GM12878 (cell line): ENCODE data around the gene CD164L2. TPM values are rescaled to one million over a fixed set of nuclear protein-coding genes. Genes with fewer than 3 reads are reported as not detected.

Experiments
- ATAC-seq: fragments of 200-7000 bp; cut with Tn5 transposase; 3 replicates; pipeline ENCODE4 v1.9.1; 2020; ENCODE audit warnings: mild to moderate bottlenecking, moderate library complexity
- BruUV-seq: library from RNA; stranded (reverse); fragments of 400-500 nt; replicated peaks from 2 replicates; lab custom pipeline; 2021; lab: Mats Ljungman, UMichigan
- CTCF ChIA-PET: fragments of 300-600 bp; sonication (Branson Sonifier 250); formaldehyde crosslinking; extraction: SDS; loops from one replicate; lab custom pipeline; 2021; ENCODE audit warnings: inconsistent platforms; lab: Yijun Ruan, JAX
- POLR2A ChIA-PET: fragments of 350-600 bp; formaldehyde crosslinking; extraction: SDS; loops from one replicate; lab custom pipeline; 2021; ENCODE audit warnings: inconsistent platforms; lab: Charles Lee
- RAD21 ChIA-PET: fragments of 300-600 bp; sonication (Branson Sonifier 250); formaldehyde crosslinking; loops from one replicate; lab custom pipeline; 2023; ENCODE audit warnings: antibody characterized with exemption; ENCODE audit not compliant: unreplicated experiment; lab: Charles Lee
- SMC1A ChIA-PET: fragments of 300-600 bp; sonication (Branson Sonifier 250); formaldehyde crosslinking; loops from one replicate; lab custom pipeline; 2023; ENCODE audit not compliant: unreplicated experiment, uncharacterized antibody; lab: Charles Lee
- DNase-seq: peaks from one replicate; pipeline ENCODE4 v3.0.0-alpha.2; 2011; ENCODE audit warnings: low read depth, low spot score
- FAIRE-seq: peaks from 3 replicates; lab custom pipeline; 2011; peaks lifted over from hg19 to GRCh38; lab: Jason Lieb, UNC
- H2AFZ ChIP-seq: 2 replicates; pipeline ENCODE4 v1.6.0; 2011; ENCODE audit warnings: low read depth, low read length, control low read depth; ENCODE audit not compliant: control insufficient read depth
- H3K27ac ChIP-seq: 2 replicates; pipeline ENCODE4 v1.5.1; 2011; ENCODE audit warnings: control low read depth; ENCODE audit not compliant: control insufficient read depth, insufficient read depth
- H3K27me3 ChIP-seq, 2 experiments: replicated peaks in 1 of 2; 2 replicates each; pipeline versions ENCODE4 v1.6.0 to v1.6.1; 2011; ENCODE audit warnings: low read length in 1 of 2; ENCODE audit not compliant: control insufficient read depth in 2 of 2, insufficient read depth in 2 of 2
- H3K36me3 ChIP-seq, 2 experiments: 2 replicates each; pipeline ENCODE4 v1.5.1; 2011; ENCODE audit warnings: low read length in 1 of 2; ENCODE audit not compliant: control insufficient read depth in 2 of 2, insufficient read depth in 2 of 2
- H3K4me1 ChIP-seq: 2 replicates; pipeline ENCODE4 v1.6.1; 2011; ENCODE audit warnings: mild to moderate bottlenecking, low read length, moderate library complexity, mixed read lengths; ENCODE audit not compliant: control insufficient read depth, insufficient read depth
- H3K4me2 ChIP-seq: 2 replicates; pipeline ENCODE4 v1.6.0; 2011; ENCODE audit warnings: control low read depth; ENCODE audit not compliant: control insufficient read depth, insufficient read depth
- H3K4me3 ChIP-seq: fragments of 200-600 bp; sonication (generic); 2 replicates; pipeline ENCODE4 v1.5.1; 2016
- H3K79me2 ChIP-seq: 2 replicates; pipeline ENCODE4 v1.6.0; 2011; ENCODE audit warnings: low read length; ENCODE audit not compliant: control insufficient read depth, insufficient read depth
- H3K9ac ChIP-seq: 2 replicates; pipeline ENCODE4 v1.8.0; 2011; ENCODE audit warnings: low read length, control low read depth, mixed read lengths; ENCODE audit not compliant: control insufficient read depth, insufficient read depth
- H3K9me3 ChIP-seq: replicated peaks from 3 replicates; pipeline ENCODE4 v1.5.1; 2011; ENCODE audit warnings: mild to moderate bottlenecking, low read length; ENCODE audit not compliant: control insufficient read depth, insufficient read depth
- H4K20me1 ChIP-seq: 2 replicates; pipeline ENCODE4 v1.6.0; 2011; ENCODE audit not compliant: control insufficient read depth, insufficient read depth
- ATF7 ChIP-seq: fragments of 450-650 bp; IDR thresholded peaks from 2 replicates; pipeline ENCODE4 v1.6.1; 2016; ENCODE audit warnings: low read depth, mild to moderate bottlenecking
- EGR1 ChIP-seq, 2 experiments: IDR thresholded peaks; 1 replicate in 1 of 2; 2 replicates in 1 of 2; pipeline ENCODE4 v1.6.1; 2011 to 2012; ENCODE audit warnings: low read depth in 2 of 2, low read length in 2 of 2, borderline replicate concordance in 1 of 2, mild to moderate bottlenecking in 1 of 2, moderate library complexity in 1 of 2
- HDGF ChIP-seq: fragments of 450-650 bp; IDR thresholded peaks from 2 replicates; pipeline ENCODE4 v1.6.1; 2016; ENCODE audit warnings: antibody characterized with exemption
- IKZF1 ChIP-seq: fragments of 450-650 bp; conservative IDR thresholded peaks from 2 replicates; pipeline ENCODE4 v1.6.1; 2017; ENCODE audit warnings: antibody characterized with exemption, mild to moderate bottlenecking
- LARP7 ChIP-seq: fragments of 450-650 bp; IDR thresholded peaks from 2 replicates; pipeline ENCODE4 v1.6.1; 2017; ENCODE audit warnings: mild to moderate bottlenecking
- POLR2A ChIP-seq: IDR thresholded peaks from 2 replicates; pipeline ENCODE4 v1.6.1; 2011; ENCODE audit warnings: low read depth, mild to moderate bottlenecking, low read length
- POLR2AphosphoS5 ChIP-seq: IDR thresholded peaks from 2 replicates; pipeline ENCODE4 v1.6.1; 2011; ENCODE audit warnings: mild to moderate bottlenecking, low read length, inconsistent platforms
- POU2F2 ChIP-seq: IDR thresholded peaks from 3 replicates; pipeline ENCODE4 v1.6.1; 2011; ENCODE audit warnings: low read depth, mild to moderate bottlenecking, low read length, borderline replicate concordance
- RCOR1 ChIP-seq: conservative IDR thresholded peaks from 2 replicates; pipeline ENCODE4 v1.6.1; 2012; ENCODE audit warnings: low read depth, low read length, improper control_type of control experiment
- RFX5 ChIP-seq: IDR thresholded peaks from 2 replicates; pipeline ENCODE4 v1.6.1; 2011; ENCODE audit warnings: low read depth, low read length, improper control_type of control experiment
- SUPT20H ChIP-seq: IDR thresholded peaks from 2 replicates; pipeline ENCODE4 v1.6.1; 2011; ENCODE audit warnings: low read depth, mild to moderate bottlenecking, low read length, moderate library complexity, borderline replicate concordance; ENCODE audit not compliant: control insufficient read depth
- USF1 ChIP-seq: IDR thresholded peaks from 2 replicates; pipeline ENCODE4 v1.6.1; 2011; ENCODE audit warnings: borderline replicate concordance, low read depth, mild to moderate bottlenecking, moderate library complexity, mixed read lengths, low read length; ENCODE audit not compliant: insufficient read depth; ENCODE audit errors: extremely low read length
- ZNF384 ChIP-seq: IDR thresholded peaks from 2 replicates; pipeline ENCODE4 v1.6.1; 2012; ENCODE audit warnings: low read depth, mild to moderate bottlenecking, low read length, improper control_type of control experiment, borderline replicate concordance
- WGBS: methylation state at CpG from one replicate; pipeline ENCODE4 v1.1.6; 2016; ENCODE audit warnings: low lambda C conversion rate; ENCODE audit not compliant: insufficient replicate concordance, insufficient coverage; ENCODE audit errors: missing lambda C conversion rate; 5-methylcytosine and 5-hydroxymethylcytosine counted together
- in situ Hi-C: fragments of 300-500 bp; cut with MboI; formaldehyde crosslinking; loops from 9 replicates; pipeline ENCODE4 v1.14.3; 2018; ENCODE audit warnings: mixed read lengths
- intact Hi-C: fragments of 100-400 bp; cut with micrococcal nuclease; formaldehyde crosslinking; loops from one replicate; pipeline ENCODE4 v1.14.2; 2022; ENCODE audit not compliant: unreplicated experiment
- polyA plus RNA-seq, 11 experiments: library from polyadenylated mRNA; depleted of rRNA in 4 of 11; unstranded in 6 of 11; stranded (reverse) in 5 of 11; fragments of >200 nt; fragmentation: Nextera tagmentation in 4 of 11; fragmentation: Illumina TruSeq in 1 of 11; extraction: Ambion mirVana in 4 of 11; extraction: Trizol in 1 of 11; gene quantifications; 1 replicate in 1 of 11; 2 replicates in 10 of 11; pipeline versions ENCODE4 v1.2.1 to v1.2.3, GENCODE V29; 2011 to 2016; ENCODE audit warnings: inconsistent platforms in 2 of 11, missing spikeins in 2 of 11, low read depth in 1 of 11
- total RNA-seq, 4 experiments: library from RNA; depleted of rRNA in 3 of 4; stranded (reverse); fragments of >200 nt in 3 of 4; fragmentation: Illumina TruSeq in 1 of 4; extraction: Trizol in 1 of 4; gene quantifications; 2 replicates each; pipeline versions ENCODE4 v1.2.1 to v1.2.3, GENCODE V29; 2013 to 2021
- TF ChIP-seq, protein P1 (sequence below): fragments of 450-650 bp; formaldehyde crosslinking; IDR thresholded peaks from 2 replicates; pipeline ENCODE4 v1.4.0; 2020; ENCODE audit warnings: mild to moderate bottlenecking, moderate library complexity

The CD164L2 gene
- total and polyA plus RNA-seq, 10 of the 15 experiments (the other 5 are each of a cell fraction or from before 2014, with no cell fraction given), result not detected

GRCh38 chr1:27353166-27353565, 30.0 kb downstream of the CD164L2 start:
- no peak for FAIRE-seq
- in situ Hi-C loops, result no loop called here
- Histone ChIP-seq H3K36me3 (no peaks in the 10 kb centered on the region), H3K4me1 (peaks cover 4% of the 10 kb centered on the region), H2AFZ (no peak overlapping the region), H3K27ac (no peak overlapping the region), H4K20me1 (no peaks in the 10 kb centered on the region), H3K9ac (no peak overlapping the region), H3K4me3 (no peak overlapping the region), H3K4me2 (no peak overlapping the region), H3K79me2 (no peaks in the 10 kb centered on the region), H3K27me3 (no peaks in the 10 kb centered on the region), H3K9me3 (no peaks in the 10 kb centered on the region)
- TF ChIP-seq POLR2AphosphoS5 (no peak), POLR2A (0 out of 2 replicates have a peak, but pooled peaks have one; percentile 26), IKZF1 (no peak), RFX5 (no peak)
- ChIA-PET POLR2A (no interaction called here), RAD21 (no interaction called here), CTCF (interaction anchor here (1.1 to 8.7 kb wide), 5 partner anchors 12 to 55 kb away, joined by 3 to 126 read pairs (median 14); partner anchors contain the start of gene GPR3), SMC1A (interaction anchor here (1.2 kb wide), 1 partner anchor 34 kb away, joined by 3 read pairs; no protein-coding TSS in a partner anchor)
- WGBS, result 96% methylated on average over 13 of the region's 13 CpGs
- DNase-seq, result no peak
- no peak for ATAC-seq
- BruUV-seq, result no TSS peak
- intact Hi-C loops, result no loop called here

DNA sequence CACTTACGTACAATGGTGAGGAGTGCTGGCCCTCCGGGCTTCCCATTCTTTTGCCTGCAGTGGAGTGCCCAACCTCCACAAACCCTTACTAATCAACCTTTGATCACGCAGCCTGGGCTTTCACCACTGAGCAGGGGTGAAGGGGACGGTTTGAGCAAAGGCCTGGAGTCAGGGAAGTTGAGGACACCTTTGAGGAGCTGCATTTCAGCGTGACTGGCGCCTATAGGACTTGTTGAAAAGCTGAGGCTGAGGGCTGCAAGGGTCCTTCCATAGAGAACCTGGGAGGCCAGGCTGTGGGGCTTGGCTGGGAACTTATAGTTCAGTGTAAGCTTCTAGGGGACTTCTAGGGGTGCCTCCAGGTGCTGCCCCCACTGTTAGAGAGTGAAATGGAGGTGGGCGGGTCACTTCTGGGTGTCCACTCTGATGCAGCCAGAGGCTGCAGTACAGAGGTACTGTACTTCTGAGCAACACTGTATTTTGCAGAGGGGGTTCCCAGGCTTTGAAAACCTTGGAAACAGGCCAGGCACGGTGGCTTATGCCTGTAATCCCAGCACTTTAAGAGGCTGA, 31.5 kb downstream of the CD164L2 start:
- Histone ChIP-seq H3K27me3 (no peaks in the 10 kb centered on the region), H3K4me1 (no peaks in the 10 kb centered on the region; the same call in 1 of the 2 replicates), H3K9ac (no peak overlapping the region), H4K20me1 (no peaks in the 10 kb centered on the region), H3K79me2 (no peaks in the 10 kb centered on the region), H3K27ac (no peak overlapping the region), H2AFZ (no peak overlapping the region), H3K4me2 (no peak overlapping the region), H3K36me3 (no peaks in the 10 kb centered on the region), H3K9me3 (no peaks in the 10 kb centered on the region), H3K4me3 (no peak overlapping the region)
- RAD21 ChIA-PET, result no interaction called here
- intact Hi-C loops (no loop called here), in situ Hi-C loops (no loop called here)
- BruUV-seq, result no TSS peak
- no peak for ATAC-seq
- FAIRE-seq, result no peak
- POLR2A ChIA-PET, result no interaction called here
- DNase-seq, result no peak
- SMC1A ChIA-PET, result no interaction called here
- 90% methylated on average over 7 of the region's 8 CpGs for WGBS
- CTCF ChIA-PET, result interaction anchor here (0.6 to 8.7 kb wide), 5 partner anchors 20 to 83 kb away, joined by 3 to 126 read pairs (median 3); partner anchors contain the start of gene GPR3
- TF ChIP-seq ATF7, result no peak
- no peak for TF ChIP-seq POU2F2
- TF ChIP-seq SUPT20H, result no peak
- TF ChIP-seq USF1, result no peak
- TF ChIP-seq LARP7, result no peak
- TF ChIP-seq HDGF, result no peak
- TF ChIP-seq RCOR1, result no peak
- no peak for TF ChIP-seq ZNF384
- no peak for TF ChIP-seq EGR1 (IDR thresholded peaks at IDR 0.05; ENCODE audit: borderline replicate concordance in 1 of 2, low read depth in 2 of 2, low read length in 2 of 2)
- TF ChIP-seq, protein P1, sequence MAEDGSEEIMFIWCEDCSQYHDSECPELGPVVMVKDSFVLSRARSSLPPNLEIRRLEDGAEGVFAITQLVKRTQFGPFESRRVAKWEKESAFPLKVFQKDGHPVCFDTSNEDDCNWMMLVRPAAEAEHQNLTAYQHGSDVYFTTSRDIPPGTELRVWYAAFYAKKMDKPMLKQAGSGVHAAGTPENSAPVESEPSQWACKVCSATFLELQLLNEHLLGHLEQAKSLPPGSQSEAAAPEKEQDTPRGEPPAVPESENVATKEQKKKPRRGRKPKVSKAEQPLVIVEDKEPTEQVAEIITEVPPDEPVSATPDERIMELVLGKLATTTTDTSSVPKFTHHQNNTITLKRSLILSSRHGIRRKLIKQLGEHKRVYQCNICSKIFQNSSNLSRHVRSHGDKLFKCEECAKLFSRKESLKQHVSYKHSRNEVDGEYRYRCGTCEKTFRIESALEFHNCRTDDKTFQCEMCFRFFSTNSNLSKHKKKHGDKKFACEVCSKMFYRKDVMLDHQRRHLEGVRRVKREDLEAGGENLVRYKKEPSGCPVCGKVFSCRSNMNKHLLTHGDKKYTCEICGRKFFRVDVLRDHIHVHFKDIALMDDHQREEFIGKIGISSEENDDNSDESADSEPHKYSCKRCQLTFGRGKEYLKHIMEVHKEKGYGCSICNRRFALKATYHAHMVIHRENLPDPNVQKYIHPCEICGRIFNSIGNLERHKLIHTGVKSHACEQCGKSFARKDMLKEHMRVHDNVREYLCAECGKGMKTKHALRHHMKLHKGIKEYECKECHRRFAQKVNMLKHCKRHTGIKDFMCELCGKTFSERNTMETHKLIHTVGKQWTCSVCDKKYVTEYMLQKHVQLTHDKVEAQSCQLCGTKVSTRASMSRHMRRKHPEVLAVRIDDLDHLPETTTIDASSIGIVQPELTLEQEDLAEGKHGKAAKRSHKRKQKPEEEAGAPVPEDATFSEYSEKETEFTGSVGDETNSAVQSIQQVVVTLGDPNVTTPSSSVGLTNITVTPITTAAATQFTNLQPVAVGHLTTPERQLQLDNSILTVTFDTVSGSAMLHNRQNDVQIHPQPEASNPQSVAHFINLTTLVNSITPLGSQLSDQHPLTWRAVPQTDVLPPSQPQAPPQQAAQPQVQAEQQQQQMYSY (CRISPR knock-in tag), result no peak
